Lung (tissue), 12 donors: ENCODE results near the gene FIGNL2. TPM values are rescaled to one million over a fixed set of nuclear protein-coding genes. Genes with fewer than 3 reads are reported as not detected.

Experiments used
- ATAC-seq: fragments of 200-7000 bp; cut with Tn5 transposase; one replicate; pipeline ENCODE4 v1.9.1; 2020; ENCODE audit warnings: moderate number of reproducible peaks; ENCODE audit not compliant: insufficient read depth, low FRiP score
- DNase-seq, 3 donors: peaks; one replicate each; pipeline ENCODE4 v3.0.0-alpha.2; 2013 to 2017
- H3K27ac ChIP-seq, 2 donors: one replicate each; pipeline ENCODE4 v1.5.1; 2013; ENCODE audit warnings: mild to moderate bottlenecking in 2 of 2, moderate library complexity in 2 of 2, control low read depth in 1 of 2, inconsistent platforms in 1 of 2, low read depth in 1 of 2, low read length in 1 of 2
- H3K27me3 ChIP-seq, 3 donors: one replicate each; pipeline ENCODE4 v1.5.1; 2013; ENCODE audit warnings: low read length in 2 of 3; ENCODE audit not compliant: control insufficient read depth in 3 of 3, insufficient read depth in 3 of 3
- H3K36me3 ChIP-seq, 4 donors: one replicate each; pipeline ENCODE4 v1.5.1; 2013; ENCODE audit warnings: low read length in 4 of 4, mild to moderate bottlenecking in 1 of 4, moderate library complexity in 1 of 4; ENCODE audit not compliant: control insufficient read depth in 4 of 4, insufficient read depth in 4 of 4
- H3K4me1 ChIP-seq, 5 donors: one replicate each; pipeline ENCODE4 v1.5.1; 2013; ENCODE audit warnings: low read length in 5 of 5, mild to moderate bottlenecking in 2 of 5, moderate library complexity in 1 of 5; ENCODE audit not compliant: control insufficient read depth in 5 of 5, insufficient read depth in 5 of 5
- H3K4me3 ChIP-seq: one replicate; pipeline ENCODE4 v1.5.1; 2013; ENCODE audit warnings: mild to moderate bottlenecking, control low read depth, moderate library complexity
- H3K9ac ChIP-seq, 2 donors: one replicate each; pipeline ENCODE4 v1.5.1; 2013; ENCODE audit warnings: low read length in 2 of 2, control low read depth in 1 of 2; ENCODE audit not compliant: insufficient read depth in 1 of 2
- H3K9me3 ChIP-seq, 4 donors: one replicate each; pipeline ENCODE4 v1.5.1; 2013; ENCODE audit warnings: low read length in 3 of 4, mild to moderate bottlenecking in 1 of 4, moderate library complexity in 1 of 4; ENCODE audit not compliant: control insufficient read depth in 4 of 4, insufficient read depth in 3 of 4
- WGBS, 2 donors: extraction: QIAGEN DNeasy Blood & Tissue Kit; methylation state at CpG; one replicate each; pipeline ENCODE4 v1.1.7; 2013; 5-methylcytosine and 5-hydroxymethylcytosine counted together
- polyA plus RNA-seq, 2 donors: library from polyadenylated mRNA; stranded (reverse); fragments of 200-250 nt; gene quantifications; one replicate each; pipeline ENCODE4 v1.2.1, GENCODE V29; 2013
- total RNA-seq, 2 donors: library from RNA; depleted of rRNA in 1 of 2; stranded (reverse); fragments of >200 nt in 1 of 2; gene quantifications; one replicate each; pipeline ENCODE4 v1.2.1, GENCODE V29; 2014 to 2021
- TF ChIP-seq, protein P1 (sequence below): IDR thresholded peaks from 2 replicates; pipeline ENCODE4 v1.5.1; 2012; ENCODE audit warnings: mild to moderate bottlenecking; ENCODE audit errors: control extremely low read depth, extremely low read depth
- donor health status: control.
- donor health status: control.
- donor health status: Bipolar disorder and iron deficiency.
- donor health status: healthy.
- donor health status: DM: yes; HTN: yes; CAD: no.

The FIGNL2 gene
- total and polyA plus RNA-seq, 4 donors = 0.33 to 1.9 (median 0.80) TPM

DNA sequence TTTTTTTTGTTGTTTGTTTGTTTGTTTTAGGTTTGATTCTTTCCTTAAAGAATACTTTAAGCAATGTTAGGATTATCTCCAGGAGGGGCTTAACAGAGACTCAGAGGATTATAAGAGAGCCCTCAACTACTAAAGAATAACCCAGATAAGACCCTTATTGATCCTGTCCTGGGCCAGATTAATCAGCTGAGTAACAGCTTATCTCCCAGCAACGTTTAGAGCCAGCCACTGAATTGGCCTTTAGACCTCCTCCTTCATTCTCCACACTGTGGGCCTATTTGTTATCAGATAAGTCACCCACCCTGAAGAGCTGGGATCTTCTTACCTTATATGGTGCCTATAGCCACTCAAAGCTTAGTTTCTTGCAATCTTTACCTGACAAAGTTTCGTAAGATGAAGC lies 71.1 kb downstream of the FIGNL2 start:
- Histone ChIP-seq H3K4me1 (peaks cover 0 to 2% (median 0%) of the 10 kb centered on the region in 5 donors), H3K9me3 (no peaks in the 10 kb centered on the region), H3K27me3 (no peaks in the 10 kb centered on the region), H3K27ac (no peak overlapping the region), H3K9ac (no peak overlapping the region), H3K36me3 (no peaks in the 10 kb centered on the region), H3K4me3 (no peak overlapping the region)
- no peak for ATAC-seq
- DNase-seq = no peak
- 58 to 70% methylated on average over 2 of the region's 2 CpGs for WGBS, 2 donors
- TF ChIP-seq, protein P1, sequence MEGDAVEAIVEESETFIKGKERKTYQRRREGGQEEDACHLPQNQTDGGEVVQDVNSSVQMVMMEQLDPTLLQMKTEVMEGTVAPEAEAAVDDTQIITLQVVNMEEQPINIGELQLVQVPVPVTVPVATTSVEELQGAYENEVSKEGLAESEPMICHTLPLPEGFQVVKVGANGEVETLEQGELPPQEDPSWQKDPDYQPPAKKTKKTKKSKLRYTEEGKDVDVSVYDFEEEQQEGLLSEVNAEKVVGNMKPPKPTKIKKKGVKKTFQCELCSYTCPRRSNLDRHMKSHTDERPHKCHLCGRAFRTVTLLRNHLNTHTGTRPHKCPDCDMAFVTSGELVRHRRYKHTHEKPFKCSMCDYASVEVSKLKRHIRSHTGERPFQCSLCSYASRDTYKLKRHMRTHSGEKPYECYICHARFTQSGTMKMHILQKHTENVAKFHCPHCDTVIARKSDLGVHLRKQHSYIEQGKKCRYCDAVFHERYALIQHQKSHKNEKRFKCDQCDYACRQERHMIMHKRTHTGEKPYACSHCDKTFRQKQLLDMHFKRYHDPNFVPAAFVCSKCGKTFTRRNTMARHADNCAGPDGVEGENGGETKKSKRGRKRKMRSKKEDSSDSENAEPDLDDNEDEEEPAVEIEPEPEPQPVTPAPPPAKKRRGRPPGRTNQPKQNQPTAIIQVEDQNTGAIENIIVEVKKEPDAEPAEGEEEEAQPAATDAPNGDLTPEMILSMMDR = no peak

DNA sequence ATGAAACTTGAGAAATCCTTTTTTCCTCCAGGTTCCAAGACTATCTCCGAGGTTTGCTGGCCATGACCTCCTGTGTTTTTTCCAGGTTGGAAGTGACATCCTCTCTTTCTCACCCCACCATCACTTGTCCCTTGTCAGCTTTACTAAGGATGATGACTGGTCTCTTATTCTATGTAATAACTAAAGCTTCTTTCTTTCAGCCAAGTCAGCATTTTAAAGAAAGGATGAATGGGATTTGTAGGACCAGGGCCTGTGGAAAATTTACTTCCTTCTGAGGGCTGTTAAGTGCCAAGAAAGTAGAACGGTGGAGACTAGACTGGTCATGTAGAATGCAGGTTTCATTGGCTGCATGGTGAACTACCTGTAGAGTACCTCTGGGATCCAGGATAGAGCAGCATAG lies 73.6 kb downstream of the FIGNL2 start:
- no peak for DNase-seq
- no peak overlapping the region for H3K4me3 ChIP-seq
- peaks cover 0 to 3% (median 0%) of the 10 kb centered on the region in 5 donors for H3K4me1 ChIP-seq
- no peaks in the 10 kb centered on the region for H3K27me3 ChIP-seq
- TF ChIP-seq, protein P1 = no peak
- no peak overlapping the region for H3K27ac ChIP-seq
- no peak for ATAC-seq
- no peaks in the 10 kb centered on the region for H3K9me3 ChIP-seq
- 77 to 92% methylated on average over 2 of the region's 2 CpGs for WGBS, 2 donors
- no peak overlapping the region for H3K9ac ChIP-seq
- no peaks in the 10 kb centered on the region for H3K36me3 ChIP-seq

DNA sequence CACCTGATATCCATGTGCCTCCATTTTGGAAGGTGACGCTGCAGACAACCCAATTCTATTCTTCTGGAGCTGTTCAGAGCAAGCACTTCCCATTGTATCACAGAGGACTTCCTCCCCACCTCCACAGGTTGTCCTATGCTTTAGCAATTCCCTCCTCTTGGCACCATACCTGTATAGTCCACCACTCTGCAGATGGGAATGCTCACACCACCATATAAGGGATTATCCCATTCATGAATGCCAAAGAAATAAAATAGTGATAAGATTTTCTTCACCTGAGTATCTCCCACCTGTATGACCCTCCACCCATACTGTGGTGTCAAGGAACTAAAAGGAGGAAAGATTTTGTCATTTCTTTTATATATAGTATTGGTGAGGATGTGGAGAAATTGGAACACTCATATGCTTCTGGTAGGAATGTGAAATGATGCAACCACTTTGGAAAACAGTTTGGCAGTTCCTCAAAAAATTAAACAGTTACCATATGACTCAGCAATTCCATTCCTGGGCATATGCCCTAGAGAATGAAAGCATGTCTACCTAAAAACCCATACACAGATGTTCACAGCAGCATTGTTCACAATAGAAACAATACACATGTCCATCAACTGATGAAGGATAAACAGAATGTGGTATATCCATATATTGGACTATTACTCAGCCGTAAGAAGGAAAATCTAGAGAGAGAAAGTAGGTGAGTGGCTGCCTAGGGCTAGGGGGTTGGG lies 75.2 kb downstream of the FIGNL2 start:
- Histone ChIP-seq H3K4me1 (peaks cover 0 to 3% (median 0%) of the 10 kb centered on the region in 5 donors), H3K9me3 (no peaks in the 10 kb centered on the region), H3K36me3 (no peaks in the 10 kb centered on the region), H3K27ac (no peak overlapping the region), H3K4me3 (no peak overlapping the region), H3K9ac (no peak overlapping the region), H3K27me3 (no peaks in the 10 kb centered on the region)
- DNase-seq (no peak), ATAC-seq (peak; percentile 41)
- TF ChIP-seq, protein P1 = no peak
- WGBS, 2 donors = 95 to 96% methylated on average over 2 of the region's 2 CpGs
